HS-27A (cell line): ENCODE results near the gene CARD9.

ENCODE experiments used
- DNase-seq: peaks from one replicate; pipeline ENCODE4 v3.0.0-alpha.2; 2012; ENCODE audit warnings: low read depth, missing footprints

CARD9 gene

DNA sequence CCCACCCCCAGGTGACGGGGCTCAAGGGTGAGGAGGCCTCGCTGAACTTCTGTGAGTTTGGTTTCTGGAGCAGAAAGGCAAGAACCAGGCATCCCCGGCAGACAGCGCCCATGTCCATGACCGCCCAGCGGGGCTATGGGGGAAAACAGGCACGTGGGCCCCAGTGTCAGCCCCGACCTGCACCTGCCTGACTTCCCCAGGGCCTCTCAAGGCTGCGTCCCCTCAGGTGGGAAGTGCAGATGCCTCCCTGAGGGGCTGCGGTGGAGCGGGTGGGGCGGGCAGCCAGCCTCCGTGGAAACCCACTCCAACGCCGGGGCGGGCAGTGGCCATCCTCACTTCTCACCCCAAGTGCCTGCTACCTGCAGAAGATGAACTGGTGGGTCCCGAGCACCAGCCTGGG lies 6.9 kb upstream of the CARD9 start:
- DNase-seq = no peak

DNA sequence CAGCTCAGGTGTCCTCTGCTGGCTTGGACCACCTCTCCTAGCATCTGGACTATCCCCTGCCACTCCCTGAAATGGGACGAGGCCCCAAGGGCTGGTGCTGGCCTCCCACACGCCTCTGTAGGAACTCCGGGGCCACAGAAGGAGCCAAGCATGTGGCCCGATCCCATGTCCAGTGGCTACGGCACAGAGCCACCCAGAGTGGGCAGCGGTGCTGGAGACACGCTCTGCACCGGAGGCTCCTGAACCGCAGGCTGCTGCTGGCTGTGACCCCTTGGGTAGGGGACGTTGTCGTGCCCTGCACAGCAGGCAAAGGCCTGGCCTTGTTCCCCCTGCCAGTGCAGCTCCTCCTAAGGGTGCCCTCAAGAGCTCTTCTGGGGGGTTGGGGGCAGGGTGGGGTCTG lies 6.4 kb upstream of the CARD9 start:
- no peak for DNase-seq

DNA sequence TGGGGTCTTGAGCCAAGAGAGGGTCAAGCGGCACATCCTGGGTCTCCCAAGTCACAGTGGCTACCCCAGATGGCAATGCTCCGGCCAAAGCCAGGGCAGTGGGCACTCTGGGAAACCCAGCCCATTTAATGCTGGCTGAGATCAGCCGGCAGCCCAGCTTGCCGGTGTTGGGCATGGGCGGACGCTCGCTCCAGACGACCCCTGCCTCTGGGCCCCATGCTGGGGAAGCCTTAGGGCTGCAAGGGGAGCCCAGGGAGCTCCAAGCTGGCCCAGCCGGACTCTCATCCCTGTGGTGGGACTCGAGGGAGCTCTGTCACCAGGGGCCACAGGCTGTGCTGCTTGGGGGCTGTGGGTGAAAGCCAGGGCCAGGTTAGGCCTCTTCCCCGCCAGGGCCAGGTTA lies 5.9 kb upstream of the CARD9 start:
- DNase-seq = no peak

DNA sequence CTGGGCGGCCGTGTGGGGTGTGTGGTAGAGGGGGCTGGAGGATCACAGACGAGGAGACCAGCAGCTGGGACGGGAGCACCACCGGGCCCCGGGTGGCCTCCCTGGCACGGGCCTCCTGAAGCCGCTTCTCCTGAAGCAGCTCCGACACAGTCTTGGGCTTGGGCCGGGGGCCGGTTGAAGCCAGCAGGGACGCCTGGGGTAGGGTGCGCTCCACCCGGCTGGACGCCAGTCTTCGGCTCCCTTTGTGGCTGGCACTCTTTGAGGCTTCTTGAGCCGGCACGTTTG lies 5.5 kb upstream of the CARD9 start:
- DNase-seq = no peak

DNA sequence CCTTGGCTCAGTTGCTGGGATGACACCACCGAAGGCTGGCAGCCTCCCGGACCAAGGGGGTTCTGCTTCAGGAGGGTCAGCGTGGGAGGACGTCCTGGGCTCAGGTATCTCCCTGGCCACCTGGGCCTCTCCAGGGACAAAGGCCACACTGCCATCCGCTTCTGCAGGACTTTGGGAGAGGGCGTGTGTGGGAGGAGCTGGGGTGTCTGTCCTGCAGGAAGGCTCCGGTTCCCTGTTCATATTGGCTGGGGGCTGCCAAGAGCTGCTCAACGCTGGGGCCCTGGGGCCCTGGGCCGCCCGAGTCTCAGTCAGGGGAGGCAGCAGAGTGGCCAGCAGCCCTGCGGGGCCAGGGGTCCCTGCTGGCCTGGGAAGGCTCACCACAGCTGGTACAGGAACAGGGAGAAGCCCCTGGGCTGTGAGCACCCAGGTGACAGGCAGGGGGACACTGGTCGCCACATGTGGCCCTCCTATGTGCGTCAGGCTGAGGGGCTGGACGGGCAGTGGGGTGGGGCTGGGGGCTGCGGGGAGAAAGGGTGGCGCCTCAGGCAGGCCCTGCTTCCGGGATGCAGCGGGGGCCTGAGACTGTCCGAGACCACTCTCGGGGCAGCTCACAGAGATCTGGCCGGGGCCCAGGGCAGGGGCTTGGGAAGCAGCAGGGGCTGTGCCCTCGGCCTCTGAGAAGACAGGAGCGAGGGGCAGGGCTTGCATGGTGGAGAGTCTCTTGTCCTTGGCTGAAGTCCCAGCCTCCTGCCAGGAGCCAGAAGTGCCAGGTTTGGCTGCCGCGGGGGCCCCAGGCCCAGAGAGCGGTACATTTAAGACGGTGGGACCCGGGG lies 4.9 kb upstream of the CARD9 start:
- no peak for DNase-seq

DNA sequence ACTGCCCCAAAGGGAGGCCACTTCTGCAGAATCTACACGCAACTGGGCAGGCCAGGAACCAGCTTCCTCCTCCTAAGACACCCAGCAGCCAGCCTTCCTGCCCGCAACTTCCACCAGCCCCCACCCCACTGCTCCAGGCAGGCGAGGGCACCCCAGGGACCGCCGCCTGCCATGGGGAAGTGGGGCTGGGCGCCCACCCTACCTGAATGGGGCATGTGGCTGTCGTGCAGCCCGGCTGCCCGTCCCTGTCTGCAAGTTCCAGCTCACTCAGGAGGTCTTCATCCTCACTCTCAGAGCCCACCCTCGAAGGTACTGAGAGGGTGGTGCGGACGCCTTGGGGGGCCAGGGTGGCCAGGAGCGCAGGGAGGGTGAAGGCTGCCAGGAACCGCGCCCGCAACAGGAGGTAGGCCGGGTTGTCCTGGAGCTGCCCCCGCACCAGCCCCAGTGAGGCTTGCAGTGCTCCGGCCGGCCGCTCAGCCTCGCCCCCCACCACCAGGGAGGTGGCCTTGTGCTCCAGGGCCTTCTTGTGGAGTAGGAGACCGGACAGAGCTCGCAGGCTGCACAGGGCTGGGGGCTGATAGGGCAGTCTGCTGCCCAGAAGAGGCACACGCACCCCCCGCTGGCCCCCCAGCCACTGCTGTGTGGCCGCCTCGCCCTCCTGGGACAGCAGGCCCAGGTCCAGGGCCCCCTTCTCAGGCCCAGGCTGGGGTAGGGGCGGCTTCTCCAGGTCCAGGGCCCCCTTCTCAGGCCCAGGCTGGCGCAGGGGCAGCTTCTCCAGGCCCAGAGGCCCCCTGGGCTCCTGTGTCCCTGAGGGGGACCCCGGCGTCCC lies 4.1 kb upstream of the CARD9 start:
- no peak for DNase-seq

DNA sequence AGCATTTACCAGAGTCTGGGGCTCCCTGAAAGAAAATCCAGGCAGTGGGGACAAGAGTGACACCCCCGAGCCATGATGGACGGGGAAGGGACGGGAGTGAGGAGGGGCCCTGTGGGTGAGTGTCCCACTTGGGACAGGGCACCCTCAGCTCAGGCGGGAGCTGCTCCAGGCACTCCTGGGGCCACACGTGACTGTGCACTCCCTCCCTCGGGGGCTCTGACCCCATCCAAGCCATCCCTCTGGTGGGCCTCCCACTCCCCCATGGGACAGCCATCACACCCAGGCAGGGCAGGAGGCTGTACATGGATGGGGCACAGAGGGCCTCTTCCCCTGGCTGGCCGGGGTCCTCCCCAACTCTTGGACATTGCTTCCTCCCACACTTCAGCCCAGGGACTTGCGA lies 3.0 kb upstream of the CARD9 start:
- DNase-seq = no peak

DNA sequence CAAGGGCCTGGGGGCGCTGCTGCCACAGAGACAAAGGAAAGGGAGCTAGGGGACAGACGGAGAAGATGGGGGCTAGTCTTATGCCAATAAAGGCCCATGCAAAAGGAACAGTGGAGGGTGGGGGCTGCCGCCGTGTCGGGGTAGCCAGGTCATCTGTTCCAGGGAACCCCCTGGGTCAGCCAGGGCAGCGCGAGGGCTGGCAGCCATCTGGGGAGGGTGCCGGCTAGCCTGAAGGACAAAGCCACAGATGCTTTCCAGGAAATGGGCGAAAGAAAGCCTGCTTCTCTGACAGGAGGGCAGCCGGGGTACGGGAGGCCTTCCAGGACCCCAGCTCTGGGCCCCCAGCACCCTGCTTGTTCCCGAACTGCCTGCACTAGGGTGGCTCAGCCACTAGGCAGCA lies 1.6 kb upstream of the CARD9 start:
- DNase-seq = no peak

DNA sequence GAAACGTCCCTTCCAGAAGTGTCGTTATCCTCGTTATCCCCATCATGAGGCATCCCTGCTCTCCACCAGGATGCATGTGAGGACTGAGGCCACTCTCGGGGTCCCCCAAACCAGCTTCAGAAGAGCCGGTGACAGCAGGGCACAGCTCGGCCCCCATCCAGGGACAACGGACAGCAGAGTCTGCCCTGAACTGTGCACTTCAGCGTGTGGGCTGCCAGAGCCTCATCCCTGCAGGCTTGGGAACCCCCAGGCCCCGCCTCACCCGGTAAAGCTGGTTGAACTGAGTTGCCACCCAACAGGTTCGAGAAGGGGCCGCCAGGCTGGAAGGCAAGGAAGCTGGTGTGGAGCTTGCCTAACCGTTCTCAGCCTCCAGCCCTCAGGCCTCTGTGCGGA lies 710 bp upstream of the CARD9 start:
- no peak for DNase-seq

DNA sequence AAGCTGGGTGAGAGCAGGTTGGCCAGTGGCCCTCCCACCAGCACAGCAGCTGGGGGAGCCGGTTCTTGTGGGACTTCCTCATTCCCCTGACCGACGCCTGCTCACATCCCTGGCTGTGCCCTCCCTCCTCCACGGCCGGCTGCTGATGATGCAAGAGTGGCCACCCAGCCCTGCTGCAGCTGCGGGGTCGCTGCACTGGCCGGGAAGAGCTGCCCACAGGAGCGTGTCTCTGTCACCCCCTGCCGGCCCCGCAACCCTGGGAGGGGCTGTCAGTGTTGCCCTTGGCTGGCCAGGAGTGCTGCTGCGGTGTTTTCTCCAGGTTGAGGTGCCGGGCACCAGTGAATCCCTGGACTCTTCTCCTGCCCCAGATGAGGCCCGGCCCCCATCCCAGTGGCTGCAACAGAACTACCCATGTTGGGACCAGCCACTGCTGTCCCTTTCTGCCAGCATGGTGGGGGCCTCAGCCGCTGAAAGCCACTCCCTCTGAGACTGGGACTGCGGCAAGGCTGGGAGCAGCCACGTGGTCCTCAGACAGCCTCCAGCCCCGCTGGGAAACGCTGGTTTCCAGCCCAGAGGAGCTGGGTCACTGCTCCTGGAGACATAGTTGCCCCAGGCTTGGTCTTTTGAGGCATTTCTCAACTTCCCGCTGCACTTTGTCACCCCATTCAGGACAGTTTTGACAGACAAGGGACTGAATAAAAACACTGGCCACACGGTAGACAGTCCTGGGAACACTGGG lies 739 bp downstream of the CARD9 start:
- no peak for DNase-seq

DNA sequence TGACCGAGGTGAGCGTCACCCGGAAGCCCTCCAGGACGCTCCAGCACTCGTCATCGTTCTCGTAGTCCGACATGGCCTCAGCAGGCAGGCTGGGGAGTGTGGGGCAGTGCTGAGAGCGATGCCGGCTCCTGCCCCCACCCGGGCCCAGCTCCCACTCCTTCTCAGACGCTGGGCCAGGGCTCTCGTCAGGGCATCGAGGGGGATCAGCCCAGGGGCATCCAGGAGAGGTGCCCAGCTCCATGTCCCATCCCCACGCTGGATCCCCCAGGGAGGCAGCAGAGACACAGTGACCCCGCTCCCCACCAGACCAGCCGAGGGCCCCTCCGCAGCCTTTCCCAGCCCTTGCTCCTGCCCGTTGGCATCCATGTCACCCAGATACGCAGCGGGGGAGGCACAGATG lies 1.5 kb downstream of the CARD9 start:
- no peak for DNase-seq

DNA sequence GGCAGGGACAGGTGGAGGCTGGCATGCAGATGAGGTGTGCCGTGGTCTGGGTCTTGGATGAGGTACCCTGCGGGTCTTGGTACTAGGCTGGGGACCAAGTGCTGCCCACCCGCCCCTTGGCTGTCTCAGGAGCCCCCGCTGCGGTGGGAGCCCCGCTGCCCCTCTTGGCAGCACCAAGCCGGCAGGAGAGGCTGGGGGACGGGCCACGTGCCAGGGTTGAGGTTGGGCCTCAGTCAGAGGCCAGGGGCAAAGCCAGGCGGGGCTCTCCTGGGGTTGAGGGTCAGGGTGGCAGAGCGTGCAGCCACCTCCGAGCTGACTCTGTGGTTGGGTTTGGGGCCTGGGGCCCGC lies 2.0 kb downstream of the CARD9 start:
- DNase-seq = no peak

DNA sequence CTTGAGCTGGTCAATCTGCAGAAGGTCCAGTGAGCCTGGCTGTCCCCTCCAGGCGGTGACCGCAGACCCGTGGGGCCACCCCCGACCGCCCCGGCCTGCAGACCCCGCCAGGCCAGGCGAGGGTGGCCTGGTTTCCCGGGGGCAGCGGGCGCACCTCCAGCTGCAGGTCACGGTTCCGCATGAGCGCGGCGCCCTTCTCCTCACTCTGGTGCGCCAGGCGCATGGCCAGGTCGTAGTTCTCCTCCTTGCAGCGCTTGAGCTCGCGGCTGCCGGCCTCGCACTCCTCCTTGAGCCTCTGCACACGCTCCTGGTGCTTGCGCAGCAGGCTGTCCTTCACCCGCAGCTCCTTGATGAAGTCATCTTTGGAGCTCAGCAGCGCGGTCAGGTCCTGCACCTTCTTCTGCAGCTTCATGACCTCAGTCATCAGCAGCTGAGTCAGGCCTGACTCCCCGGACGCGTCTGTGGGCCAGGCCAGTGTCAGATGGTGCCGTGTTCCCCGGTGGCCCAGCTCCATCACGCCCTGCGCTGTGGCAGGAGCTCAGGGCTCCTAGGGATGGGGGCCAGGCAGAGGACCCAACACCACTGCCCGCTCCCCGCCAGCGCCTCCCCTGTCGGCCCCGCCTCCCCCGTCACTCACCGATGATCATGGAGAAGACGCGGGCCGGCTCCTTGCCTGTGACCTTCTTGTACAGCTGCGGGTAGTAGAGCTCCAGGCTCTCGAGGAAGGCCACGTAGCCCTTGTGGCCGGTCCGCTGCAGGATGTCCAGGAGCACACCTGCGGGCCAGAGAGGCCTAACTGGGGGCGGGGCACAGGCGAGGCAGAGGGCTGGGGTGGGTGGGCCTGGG lies 2.6 kb downstream of the CARD9 start:
- DNase-seq = no peak

DNA sequence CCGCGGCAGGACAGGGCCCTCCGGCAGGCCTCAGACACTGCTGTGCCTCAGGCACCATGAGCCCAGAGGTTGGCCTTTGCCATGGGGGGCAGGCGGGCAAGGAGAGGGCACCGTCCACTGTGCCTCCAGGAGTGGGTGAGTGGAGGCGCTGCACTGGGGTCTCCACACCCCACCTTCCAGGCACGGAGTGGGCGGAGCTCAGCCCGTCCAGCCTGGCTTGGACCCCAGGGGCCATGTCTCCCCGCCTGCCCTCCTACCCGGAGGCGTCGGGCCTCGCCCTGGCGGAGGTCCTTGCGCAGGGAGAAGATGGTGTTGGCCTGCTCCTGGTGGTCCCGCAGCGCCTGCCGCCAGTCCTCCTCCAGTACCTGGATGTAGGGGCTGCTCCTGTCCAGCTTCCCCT lies 3.4 kb downstream of the CARD9 start:
- DNase-seq = no peak

DNA sequence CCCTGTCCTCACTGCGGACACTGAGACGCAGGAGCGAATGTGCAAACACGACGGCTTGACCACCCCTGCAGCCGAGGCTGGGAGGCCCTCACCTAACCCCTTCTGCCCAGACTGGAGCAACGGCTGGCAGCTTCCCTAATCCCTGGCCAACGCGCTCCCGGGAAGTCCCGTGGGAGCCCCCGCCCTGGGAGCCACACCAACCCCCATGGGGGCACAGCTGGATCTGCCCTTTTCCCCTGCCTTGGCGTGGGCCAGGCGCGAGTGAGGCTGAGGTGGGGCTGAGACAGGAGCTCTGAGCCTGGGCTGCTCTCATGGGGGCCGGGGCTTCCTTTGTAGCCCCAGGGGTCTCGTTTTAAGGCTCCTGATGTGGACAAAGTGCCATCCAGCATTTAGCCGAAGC lies 5.3 kb downstream of the CARD9 start:
- no peak for DNase-seq

DNA sequence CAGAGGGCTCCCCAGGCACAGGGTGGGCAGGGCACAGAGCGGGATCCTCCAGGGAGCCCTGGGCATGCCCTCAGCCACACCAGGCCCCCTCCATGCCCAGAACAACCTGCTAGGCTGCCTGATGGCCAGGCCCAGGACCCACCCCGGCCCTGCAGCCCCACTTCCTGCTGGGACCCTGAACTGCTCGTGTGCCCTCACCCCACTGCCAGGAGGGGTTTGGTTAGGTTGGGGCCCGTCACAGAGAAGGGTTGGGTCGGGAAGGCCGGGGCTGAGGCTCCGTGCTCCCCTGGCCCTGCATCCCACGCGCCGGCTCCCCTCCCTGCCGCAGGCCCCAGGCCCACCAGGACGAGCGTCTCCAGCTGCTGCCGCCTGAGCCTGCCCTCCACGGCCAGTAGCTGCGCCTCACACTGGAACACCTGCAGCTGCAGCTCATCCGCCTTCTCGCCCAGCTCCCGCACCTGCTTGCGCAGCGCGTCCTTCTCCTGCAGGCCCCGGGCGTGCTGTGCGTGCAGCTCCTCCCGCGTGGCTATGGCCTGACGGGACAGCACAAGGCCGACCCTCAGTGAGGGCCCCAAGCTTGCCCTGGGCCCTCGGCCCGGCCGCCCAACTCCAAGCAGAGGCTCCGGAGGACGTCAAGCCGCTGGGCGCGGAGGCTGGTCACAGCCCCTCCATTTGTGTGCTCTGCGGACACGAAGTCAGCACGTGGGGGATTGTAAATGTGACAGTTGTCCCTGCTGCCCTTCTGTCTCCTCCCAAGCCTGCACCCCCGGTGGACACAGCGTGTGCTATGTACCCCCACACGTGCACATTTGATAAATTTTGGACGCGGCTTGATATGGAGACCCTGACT lies 5.9 kb downstream of the CARD9 start:
- no peak for DNase-seq

DNA sequence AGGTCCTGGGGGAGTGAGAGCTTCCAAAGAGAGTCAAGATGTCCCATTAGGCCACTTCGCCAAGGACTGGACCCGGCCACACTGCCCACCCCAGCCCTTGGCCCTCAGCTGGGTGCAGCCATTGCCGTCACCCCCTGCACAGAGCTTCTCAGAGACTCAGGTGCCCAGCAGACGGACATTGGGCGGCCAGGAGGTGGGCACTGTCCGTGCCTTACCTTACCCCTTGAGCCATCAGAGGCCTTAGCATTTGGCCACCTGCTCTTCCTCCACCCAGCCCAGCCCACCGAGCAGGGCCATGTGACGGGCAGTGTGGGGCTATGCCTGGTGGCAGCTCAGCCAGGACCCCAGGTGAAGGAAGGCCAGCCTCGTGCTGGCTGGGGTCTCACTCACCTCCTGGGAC lies 6.6 kb downstream of the CARD9 start:
- DNase-seq = no peak

DNA sequence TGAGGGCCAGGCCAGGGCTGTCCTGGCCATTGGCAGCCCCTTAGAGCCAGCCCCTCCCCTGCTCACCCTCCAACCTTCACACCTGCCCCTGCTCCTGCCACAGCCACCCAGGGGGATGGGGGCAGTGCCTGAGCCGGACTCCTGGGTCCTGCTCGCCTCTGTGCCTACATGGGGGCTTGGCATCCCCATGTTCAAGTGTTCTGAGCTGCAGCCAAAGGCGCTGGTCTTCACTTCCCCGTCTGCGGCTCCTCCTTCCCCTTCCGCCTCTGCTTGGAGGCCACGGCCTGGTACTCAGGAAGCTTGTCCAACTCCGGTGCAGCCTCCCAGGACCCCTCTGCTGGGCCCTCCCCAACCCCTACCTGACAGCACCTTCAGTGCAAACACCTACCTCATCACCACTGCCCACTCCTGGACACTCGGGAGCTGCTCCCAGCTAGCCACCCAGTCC lies 7.7 kb downstream of the CARD9 start:
- DNase-seq = no peak

DNA sequence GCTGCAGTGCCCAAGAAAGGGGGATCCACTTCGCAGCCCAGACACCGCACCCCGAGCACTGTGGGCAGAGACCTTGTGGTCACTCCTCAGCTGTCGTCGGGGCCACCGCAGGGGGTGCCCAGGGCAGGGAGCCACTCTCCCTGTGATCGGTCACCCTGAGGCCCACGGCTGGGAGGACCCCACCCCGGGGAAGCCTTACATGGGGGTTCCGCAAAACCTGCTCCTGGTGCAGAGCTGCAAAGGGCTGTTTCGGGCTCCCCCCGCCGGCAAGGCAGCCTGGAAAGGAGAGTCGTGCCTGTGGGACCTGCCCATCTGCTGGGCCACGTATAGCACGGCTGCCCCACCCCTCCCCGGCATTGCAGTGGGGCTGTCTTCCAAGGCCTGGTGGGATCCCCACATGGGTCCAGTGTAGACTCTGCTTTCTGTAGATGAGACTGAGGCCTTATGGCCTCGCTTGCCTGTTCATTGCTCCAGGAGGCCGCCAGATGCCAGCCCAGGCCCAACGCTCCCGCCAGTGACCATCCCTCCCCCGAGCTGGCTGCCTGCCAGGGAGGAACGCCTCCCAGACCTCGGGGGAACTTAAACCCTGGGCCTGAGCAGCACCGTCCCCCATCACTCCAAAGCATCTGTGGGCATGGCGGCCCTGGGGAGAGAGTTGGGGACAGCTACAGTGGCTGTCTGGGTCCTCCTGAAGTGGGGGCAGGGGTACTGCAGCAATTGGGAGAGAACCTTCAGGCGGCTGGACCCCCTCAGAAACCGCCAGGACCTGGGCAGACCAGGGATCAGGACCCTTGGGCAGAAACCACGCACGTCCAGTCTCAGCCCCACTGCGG lies 8.3 kb downstream of the CARD9 start:
- DNase-seq = no peak
